Neural progenitor cell (in vitro differentiated cells): Measurements from ENCODE around the gene TAS2R14.

Experiments used
- CTCF ChIP-seq: fragments of 200-600 bp; sonication (generic); IDR thresholded peaks from 2 replicates; pipeline ENCODE4 v1.5.1; 2017; ENCODE audit warnings: antibody characterized with exemption, mild to moderate bottlenecking
- EZH2phosphoT487 ChIP-seq: fragments of 200-600 bp; sonication (generic); IDR thresholded peaks from 2 replicates; pipeline ENCODE4 v1.6.1; 2017; ENCODE audit warnings: antibody characterized with exemption

DNA sequence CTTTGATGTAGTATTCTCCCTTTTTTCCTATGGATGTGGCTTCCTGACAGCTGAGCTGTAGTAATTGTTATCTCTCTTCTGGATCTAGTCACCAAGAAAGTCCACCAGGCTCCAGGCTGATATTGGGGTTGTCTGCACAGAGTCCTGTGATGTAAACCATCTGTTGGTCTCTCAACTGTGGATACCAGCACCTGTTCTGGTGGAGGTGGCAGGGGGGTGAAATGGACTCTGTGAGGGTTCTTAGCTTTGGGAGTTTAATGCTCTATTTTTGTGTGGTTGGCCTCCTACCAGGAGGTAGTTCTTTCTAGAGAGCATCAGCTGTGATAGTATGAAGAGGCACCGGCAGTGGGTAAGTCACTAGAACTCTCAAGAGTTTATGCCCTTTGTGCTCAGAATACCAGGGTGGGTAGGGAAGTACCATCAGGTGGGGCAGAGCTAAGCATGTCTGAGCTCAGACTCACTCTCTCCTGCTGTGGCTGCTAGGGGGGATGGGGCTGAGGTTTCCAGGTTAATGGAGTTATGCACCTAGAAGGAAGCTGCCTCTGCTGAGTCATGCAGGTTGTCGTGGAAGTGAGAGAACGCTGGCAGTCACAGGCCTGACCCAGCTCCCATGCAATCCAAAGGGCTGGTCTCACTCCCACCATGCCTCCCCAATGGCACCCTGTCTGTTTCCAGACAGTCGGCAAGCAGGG is 3.0 kb upstream of the TAS2R14 start:
- TF ChIP-seq CTCF (no peak), EZH2phosphoT487 (no peak)
